Endothelial cell of umbilical vein (primary cell): ENCODE data around the gene ANK2. TPM values are rescaled to one million over a fixed set of nuclear protein-coding genes. Genes with fewer than 3 reads are reported as not detected.

ENCODE experiments used
- BruUV-seq: library from RNA; stranded (reverse); fragments of 400-500 nt; replicated peaks from 2 replicates; lab custom pipeline; 2021; lab: Mats Ljungman, UMichigan
- CTCF ChIA-PET: fragments of 300-600, 350-600 bp; sonication (Branson Sonifier 250); formaldehyde crosslinking; loops from one replicate; lab custom pipeline; 2021; ENCODE audit warnings: antibody characterized with exemption, inconsistent platforms; lab: Charles Lee
- POLR2A ChIA-PET: fragments of 300-600, 350-600 bp; sonication (Branson Sonifier 250); formaldehyde crosslinking; loops from one replicate; lab custom pipeline; 2021; ENCODE audit warnings: antibody characterized with exemption, inconsistent platforms; lab: Charles Lee
- DNase-seq: peaks from one replicate; pipeline ENCODE4 v3.0.0-alpha.2; 2011; ENCODE audit warnings: low read depth, low spot score
- FAIRE-seq: peaks from 2 replicates; lab custom pipeline; 2011; peaks lifted over from hg19 to GRCh38; lab: Jason Lieb, UNC
- H2AFZ ChIP-seq: 2 replicates; pipeline ENCODE4 v1.6.0; 2012; ENCODE audit warnings: low read depth, low read length, control low read depth, inconsistent platforms
- H3K27ac ChIP-seq: 2 replicates; pipeline ENCODE4 v1.5.1; 2011; ENCODE audit warnings: low read depth, mild to moderate bottlenecking, control low read depth, low read length, moderate library complexity; ENCODE audit not compliant: insufficient read depth
- H3K27me3 ChIP-seq, 2 experiments: 2 replicates each; pipeline versions ENCODE4 v1.6.0 to v1.6.1; 2011; ENCODE audit warnings: low read length in 2 of 2, mixed read lengths in 1 of 2; ENCODE audit not compliant: control insufficient read depth in 2 of 2, insufficient read depth in 2 of 2
- H3K36me3 ChIP-seq, 2 experiments: 2 replicates in 1 of 2; 3 replicates in 1 of 2; pipeline ENCODE4 v1.5.1; 2011; ENCODE audit warnings: low read length in 2 of 2, mild to moderate bottlenecking in 1 of 2, moderate library complexity in 1 of 2; ENCODE audit not compliant: control insufficient read depth in 2 of 2, insufficient read depth in 2 of 2; ENCODE audit errors: extremely low read depth in 1 of 2
- H3K4me1 ChIP-seq: 3 replicates; pipeline ENCODE4 v1.5.1; 2011; ENCODE audit warnings: mild to moderate bottlenecking, low read length; ENCODE audit not compliant: control insufficient read depth, insufficient read depth; ENCODE audit errors: extremely low read depth
- H3K4me2 ChIP-seq: 2 replicates; pipeline ENCODE4 v1.6.1; 2011; ENCODE audit warnings: low read length, control low read depth, mixed read lengths; ENCODE audit not compliant: insufficient read depth
- H3K4me3 ChIP-seq, 3 experiments: fragments of 200-600 bp in 1 of 3; sonication (generic), shearing (Covaris generic) in 1 of 3; replicated peaks in 1 of 3; 2 replicates each; pipeline ENCODE4 v1.5.1; 2011 to 2016; ENCODE audit warnings: control low read depth in 3 of 3, low read length in 3 of 3, mild to moderate bottlenecking in 2 of 3, inconsistent platforms in 1 of 3, low read depth in 1 of 3, moderate library complexity in 1 of 3; ENCODE audit not compliant: insufficient read depth in 1 of 3
- H3K79me2 ChIP-seq: 2 replicates; pipeline ENCODE4 v1.6.0; 2012; ENCODE audit warnings: low read length, inconsistent platforms; ENCODE audit not compliant: control insufficient read depth, insufficient read depth
- H3K9ac ChIP-seq: replicated peaks from 2 replicates; pipeline ENCODE3; 2011; ENCODE audit warnings: low read length, control low read depth; ENCODE audit not compliant: insufficient read depth; ENCODE audit errors: extremely low read depth
- H3K9me1 ChIP-seq: replicated peaks from 3 replicates; pipeline ENCODE4 v1.6.0; 2011; ENCODE audit warnings: mild to moderate bottlenecking, low read length; ENCODE audit not compliant: control insufficient read depth, insufficient read depth; ENCODE audit errors: extremely low read depth
- H3K9me3 ChIP-seq: replicated peaks from 2 replicates; pipeline ENCODE4 v1.5.1; 2012; ENCODE audit warnings: low read length, inconsistent platforms; ENCODE audit not compliant: control insufficient read depth, insufficient read depth
- H4K20me1 ChIP-seq: replicated peaks from 2 replicates; pipeline ENCODE3; 2011; ENCODE audit warnings: mild to moderate bottlenecking, low read length; ENCODE audit not compliant: control insufficient read depth, insufficient read depth; ENCODE audit errors: extremely low read depth
- EZH2 ChIP-seq: IDR thresholded peaks from 2 replicates; pipeline ENCODE4 v1.6.1; 2012; ENCODE audit warnings: borderline replicate concordance, low read depth, mild to moderate bottlenecking, moderate library complexity, low read length, inconsistent platforms; ENCODE audit not compliant: severe bottlenecking
- FOS ChIP-seq: IDR thresholded peaks from 2 replicates; pipeline ENCODE4 v1.6.1; 2011; ENCODE audit warnings: mild to moderate bottlenecking, low read length, moderate library complexity, borderline replicate concordance; ENCODE audit not compliant: insufficient read depth
- GATA2 ChIP-seq: IDR thresholded peaks from 2 replicates; pipeline ENCODE4 v1.7.0; 2011; ENCODE audit warnings: low read depth, mild to moderate bottlenecking, moderate library complexity, mixed read lengths, low read length; ENCODE audit not compliant: insufficient read length, insufficient read depth
- JUN ChIP-seq: IDR thresholded peaks from 2 replicates; pipeline ENCODE4 v1.6.1; 2011; ENCODE audit warnings: borderline replicate concordance, low read depth; ENCODE audit not compliant: insufficient read length, insufficient read depth
- MYC ChIP-seq: IDR thresholded peaks from one replicate; pipeline ENCODE4 v1.6.1; 2011; ENCODE audit warnings: mild to moderate bottlenecking, low read depth, low read length
- POLR2A ChIP-seq: IDR thresholded peaks from 2 replicates; pipeline ENCODE4 v1.6.1; 2012; ENCODE audit warnings: low read depth, mild to moderate bottlenecking, control low read depth, low read length
- POLR2AphosphoS5 ChIP-seq: IDR thresholded peaks from 2 replicates; pipeline ENCODE4 v1.6.1; 2012; ENCODE audit warnings: low read depth, mild to moderate bottlenecking, control low read depth, low read length, moderate library complexity; ENCODE audit not compliant: insufficient read depth
- dilution Hi-C: fragments of 300-500 bp; cut with MboI; formaldehyde crosslinking; loops from one replicate; pipeline ENCODE4 v1.15.0; 2019; ENCODE audit warnings: low sequenced_read_pairs; ENCODE audit not compliant: extremely low pct_ligation_motif_present
- intact Hi-C: fragments of 100-400 bp; cut with micrococcal nuclease; formaldehyde crosslinking; loops from one replicate; pipeline ENCODE4 v1.10.0; 2022
- polyA plus RNA-seq, 4 experiments: library from polyadenylated mRNA; depleted of rRNA in 3 of 4; stranded (reverse) in 3 of 4; unstranded in 1 of 4; fragments of >200 nt; gene quantifications; 2 replicates each; pipeline versions ENCODE4 v1.2.1 to v1.2.3, GENCODE V29; 2011 to 2012; ENCODE audit warnings: missing spikeins in 1 of 4
- total RNA-seq: library from RNA; stranded (reverse); gene quantifications from 2 replicates; pipeline ENCODE4 v1.2.3, GENCODE V29; 2021
- TF ChIP-seq, protein P1 (sequence below): IDR thresholded peaks from 2 replicates; pipeline ENCODE4 v1.6.1; 2011; ENCODE audit not compliant: insufficient read depth, insufficient read length
- TF ChIP-seq, protein P2 (sequence below), 2 donors: IDR thresholded peaks; 1 replicate in 1 of 2; 2 replicates in 1 of 2; pipeline ENCODE4 v1.5.1; 2011; ENCODE audit warnings: low read length in 2 of 2, mild to moderate bottlenecking in 2 of 2, moderate library complexity in 2 of 2, control low read depth in 1 of 2, inconsistent platforms in 1 of 2, low read depth in 1 of 2; ENCODE audit not compliant: insufficient read depth in 1 of 2; ENCODE audit errors: extremely low read depth in 1 of 2

ANK2 gene
- total and polyA plus RNA-seq, 2 donors (not counting 3 experiments of a cell fraction or from before 2014, with no cell fraction given): not detected

DNA sequence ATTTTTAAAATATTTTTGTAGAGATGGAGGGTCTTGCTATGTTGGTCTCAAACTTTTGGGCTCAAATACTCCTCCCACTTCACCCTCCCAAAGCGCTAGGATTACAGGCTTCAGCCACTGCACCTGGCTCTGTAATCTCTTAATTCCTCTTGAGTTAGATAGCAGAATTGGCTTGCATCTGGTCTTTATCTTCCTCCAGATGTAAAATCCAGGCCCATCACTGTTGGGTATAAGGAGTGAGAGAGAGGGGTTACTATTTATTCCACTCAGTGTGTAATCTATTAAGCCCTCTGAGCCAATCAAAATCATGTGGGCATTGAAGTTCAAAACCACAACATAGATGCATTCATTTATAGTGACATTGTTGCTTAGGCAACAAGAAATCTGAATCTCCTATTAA lies 33.9 kb downstream of the ANK2 start:
- Histone ChIP-seq H2AFZ (no peak overlapping the region), H3K36me3 (no peaks in the 10 kb centered on the region), H3K27me3 (no peaks in the 10 kb centered on the region), H3K9me1 (no peaks in the 10 kb centered on the region), H3K79me2 (no peaks in the 10 kb centered on the region), H3K27ac (no peak overlapping the region), H3K4me1 (no peaks in the 10 kb centered on the region), H3K4me2 (no peak overlapping the region), H3K9me3 (no peaks in the 10 kb centered on the region), H3K9ac (no peak overlapping the region), H3K4me3 (no peak overlapping the region), H4K20me1 (no peaks in the 10 kb centered on the region)
- DNase-seq (no peak), FAIRE-seq (no peak)
- POLR2A ChIA-PET: no interaction called here
- BruUV-seq: no TSS peak
- CTCF ChIA-PET: no interaction called here
- intact Hi-C loops (no loop called here), dilution Hi-C loops (no loop called here)
- TF ChIP-seq, protein P1, sequence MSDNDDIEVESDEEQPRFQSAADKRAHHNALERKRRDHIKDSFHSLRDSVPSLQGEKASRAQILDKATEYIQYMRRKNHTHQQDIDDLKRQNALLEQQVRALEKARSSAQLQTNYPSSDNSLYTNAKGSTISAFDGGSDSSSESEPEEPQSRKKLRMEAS: no peak
- TF ChIP-seq EZH2 (no peak), FOS (no peak), POLR2AphosphoS5 (no peak), POLR2A (no peak), MYC (no peak), JUN (no peak), GATA2 (no peak)
- TF ChIP-seq, protein P2, sequence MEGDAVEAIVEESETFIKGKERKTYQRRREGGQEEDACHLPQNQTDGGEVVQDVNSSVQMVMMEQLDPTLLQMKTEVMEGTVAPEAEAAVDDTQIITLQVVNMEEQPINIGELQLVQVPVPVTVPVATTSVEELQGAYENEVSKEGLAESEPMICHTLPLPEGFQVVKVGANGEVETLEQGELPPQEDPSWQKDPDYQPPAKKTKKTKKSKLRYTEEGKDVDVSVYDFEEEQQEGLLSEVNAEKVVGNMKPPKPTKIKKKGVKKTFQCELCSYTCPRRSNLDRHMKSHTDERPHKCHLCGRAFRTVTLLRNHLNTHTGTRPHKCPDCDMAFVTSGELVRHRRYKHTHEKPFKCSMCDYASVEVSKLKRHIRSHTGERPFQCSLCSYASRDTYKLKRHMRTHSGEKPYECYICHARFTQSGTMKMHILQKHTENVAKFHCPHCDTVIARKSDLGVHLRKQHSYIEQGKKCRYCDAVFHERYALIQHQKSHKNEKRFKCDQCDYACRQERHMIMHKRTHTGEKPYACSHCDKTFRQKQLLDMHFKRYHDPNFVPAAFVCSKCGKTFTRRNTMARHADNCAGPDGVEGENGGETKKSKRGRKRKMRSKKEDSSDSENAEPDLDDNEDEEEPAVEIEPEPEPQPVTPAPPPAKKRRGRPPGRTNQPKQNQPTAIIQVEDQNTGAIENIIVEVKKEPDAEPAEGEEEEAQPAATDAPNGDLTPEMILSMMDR (IDR thresholded peaks at IDR 0.05; ENCODE audit: extremely low read depth in 1 of 2, insufficient read depth in 1 of 2, low read depth in 1 of 2, low read length in 2 of 2): no peak
